Fibroblast of mammary gland (primary cell): ENCODE data around the gene BCL2L15.
A peak's percentile ranks its signal among the peaks of the same experiment; 100 is the strongest.

ENCODE experiments used
- DNase-seq: peaks from one replicate; pipeline ENCODE4 v3.0.0-alpha.2; 2010; ENCODE audit warnings: low read depth
- H3K4me3 ChIP-seq: 2 replicates; pipeline ENCODE4 v1.5.1; 2011; ENCODE audit warnings: low read depth, mild to moderate bottlenecking, low read length, moderate library complexity; ENCODE audit not compliant: control insufficient read depth
- CTCF ChIP-seq: conservative IDR thresholded peaks from 2 replicates; pipeline ENCODE4 v1.5.1; 2011; ENCODE audit warnings: low read depth, low read length, inconsistent platforms; ENCODE audit not compliant: control insufficient read depth, insufficient read depth

The BCL2L15 gene

GRCh38 chr1:113886417-113887401, 672 bp downstream of the BCL2L15 start:
- TF ChIP-seq CTCF: no peak
- H3K4me3 ChIP-seq: no peak overlapping the region
- DNase-seq: no peak

- H3K4me3 ChIP-seq: no peak overlapping the region
- no peak for TF ChIP-seq CTCF
- no peak for DNase-seq
Measured at GRCh38 chr1:113881661-113882060, 5.7 kb downstream of the BCL2L15 start.

DNA sequence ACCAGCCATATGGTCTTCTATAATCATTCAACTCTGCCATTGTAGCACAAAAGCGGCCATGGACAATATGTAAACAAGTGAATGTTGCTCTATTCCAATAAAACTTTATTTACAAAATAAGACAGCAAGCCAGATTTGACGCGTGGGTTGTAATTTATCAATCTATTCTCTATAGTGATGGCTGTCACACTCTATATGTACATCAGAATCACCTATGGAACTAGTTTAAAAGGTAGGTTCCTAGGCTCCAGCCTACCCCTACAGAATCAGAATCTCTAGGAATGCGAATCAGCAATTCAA, 7.7 kb downstream of the BCL2L15 start:
- H3K4me3 ChIP-seq: no peak overlapping the region
- no peak for TF ChIP-seq CTCF
- DNase-seq: no peak

DNA sequence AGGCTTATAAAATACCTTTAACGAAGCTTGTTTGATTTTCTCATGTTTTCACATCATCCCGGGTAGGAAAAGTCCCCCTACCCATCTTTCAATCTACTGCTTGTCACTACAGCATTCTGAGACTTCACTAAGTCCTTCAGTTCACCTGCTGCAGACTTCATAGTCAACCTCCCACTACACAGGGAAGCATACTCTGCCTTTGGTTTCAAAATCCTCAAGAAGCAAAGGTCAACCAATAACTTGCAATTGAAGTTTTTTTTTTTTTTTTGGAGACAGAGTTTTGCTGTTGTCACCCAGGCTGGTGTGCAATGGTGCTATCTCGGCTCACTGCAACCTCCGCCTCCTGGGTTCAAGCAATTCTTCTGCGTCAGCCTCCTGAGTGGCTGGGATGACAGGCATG, 11.2 kb downstream of the BCL2L15 start:
- DNase-seq: no peak
- H3K4me3 ChIP-seq: no peak overlapping the region
- no peak for TF ChIP-seq CTCF

GRCh38 chr1:113875714-113876113, 11.7 kb downstream of the BCL2L15 start:
- no peak for TF ChIP-seq CTCF
- H3K4me3 ChIP-seq: no peak overlapping the region

GRCh38 chr1:113874012-113874879, 13.1 kb downstream of the BCL2L15 start:
- TF ChIP-seq CTCF: peak; percentile 21
- peak; percentile 6 for DNase-seq
- no peak overlapping the region for H3K4me3 ChIP-seq

More at GRCh38 chr1:113875714-113876113, 11.7 kb downstream of the BCL2L15 start:
- DNase-seq: no peak
